ENCODE results near the gene PMM1.

Gene PMM1

GRCh38 chr22:41534219-41534618 is 55.4 kb downstream of the PMM1 start:
- H3K4me3 ChIP-seq (ENCODE audit: control insufficient read depth, low read depth, low read length): no peak overlapping the region
- TF ChIP-seq CTCF (IDR thresholded peaks at IDR 0.05; ENCODE audit: control insufficient read depth, insufficient read depth, low read depth, low read length, missing control alignments): no peak

GRCh38 chr22:41532908-41533825 is 56.5 kb downstream of the PMM1 start:
- no peak overlapping the region for H3K4me3 ChIP-seq (ENCODE audit: control insufficient read depth, low read depth, low read length)
- TF ChIP-seq CTCF (IDR thresholded peaks at IDR 0.05; ENCODE audit: control insufficient read depth, insufficient read depth, low read depth, low read length, missing control alignments): peak; percentile 84
- no peak for DNase-seq (ENCODE audit: low read depth)

More at GRCh38 chr22:41534219-41534618, 55.4 kb downstream of the PMM1 start:
- DNase-seq (ENCODE audit: low read depth): no peak

- TF ChIP-seq CTCF (IDR thresholded peaks at IDR 0.05; ENCODE audit: control insufficient read depth, insufficient read depth, low read depth, low read length, missing control alignments): no peak
- DNase-seq (ENCODE audit: low read depth): no peak
- H3K4me3 ChIP-seq (ENCODE audit: control insufficient read depth, low read depth, low read length): no peak overlapping the region
These were observed 57.7 kb downstream of the PMM1 start for GRCh38 chr22:41531715-41532477.

GRCh38 chr22:41530890-41531714 is 58.5 kb downstream of the PMM1 start:
- no peak overlapping the region for H3K4me3 ChIP-seq (ENCODE audit: control insufficient read depth, low read depth, low read length)
- no peak for DNase-seq (ENCODE audit: low read depth)
- TF ChIP-seq CTCF (IDR thresholded peaks at IDR 0.05; ENCODE audit: control insufficient read depth, insufficient read depth, low read depth, low read length, missing control alignments): no peak

GRCh38 chr22:41528938-41529561 is 60.6 kb downstream of the PMM1 start:
- DNase-seq (ENCODE audit: low read depth): no peak
- no peak for TF ChIP-seq CTCF (IDR thresholded peaks at IDR 0.05; ENCODE audit: control insufficient read depth, insufficient read depth, low read depth, low read length, missing control alignments)
- no peak overlapping the region for H3K4me3 ChIP-seq (ENCODE audit: control insufficient read depth, low read depth, low read length)
